ENCODE data around the gene ABCA1.

GRCh38 chr9:104905153-104905901, 22.6 kb downstream of the ABCA1 start:
- no peak for TF ChIP-seq GABPA (IDR thresholded peaks at IDR 0.05; ENCODE audit: low read depth, low read length)
- TF ChIP-seq GABPA (CRISPR knock-in tag; IDR thresholded peaks at IDR 0.05; ENCODE audit: low read depth) = no peak
- no peak for TF ChIP-seq MED8 (CRISPR knock-in tag; IDR thresholded peaks at IDR 0.05; ENCODE audit: insufficient replicate concordance)
- no peak for TF ChIP-seq POLR2A (IDR thresholded peaks at IDR 0.05; ENCODE audit: insufficient read depth in 1 of 2, low read depth in 2 of 2, low read length in 2 of 2)
- TF ChIP-seq JUN (CRISPR knock-in tag; IDR thresholded peaks at IDR 0.05) = no peak
- no peak for TF ChIP-seq POLR2AphosphoS2 (IDR thresholded peaks at IDR 0.05; ENCODE audit: low read depth, low read length)
- no peak for TF ChIP-seq POLR2AphosphoS5 (IDR thresholded peaks at IDR 0.05; ENCODE audit: low read depth, low read length)
- TF ChIP-seq MAX (IDR thresholded peaks at IDR 0.05) = no peak
- TF ChIP-seq JUNB (CRISPR knock-in tag; IDR thresholded peaks at IDR 0.05; ENCODE audit: borderline replicate concordance) = no peak
- TF ChIP-seq ZNF292 (CRISPR knock-in tag; IDR thresholded peaks at IDR 0.05; ENCODE audit: borderline replicate concordance, low read depth) = no peak
- no peak for TF ChIP-seq CTCF (CRISPR knock-in tag; IDR thresholded peaks at IDR 0.05)
- no peak for TF ChIP-seq ZNF274 (CRISPR knock-in tag; IDR thresholded peaks at IDR 0.05)
- no peak for TF ChIP-seq ZNF512B (CRISPR knock-in tag; IDR thresholded peaks at IDR 0.05; ENCODE audit: borderline replicate concordance)
- no peak for TF ChIP-seq NFE2 (CRISPR knock-in tag; IDR thresholded peaks at IDR 0.05)
- TF ChIP-seq DDIT3 (CRISPR knock-in tag; IDR thresholded peaks at IDR 0.05) = no peak
